H9 (cell line): ENCODE results near the gene RPS6KB2. TPM values are rescaled to one million over a fixed set of nuclear protein-coding genes. Genes with fewer than 3 reads are reported as not detected.

ENCODE experiments used
- DNase-seq: peaks from one replicate; pipeline ENCODE4 v3.0.0-alpha.2; 2017
- H2AFZ ChIP-seq: one replicate; pipeline ENCODE4 v1.6.1; 2013; ENCODE audit warnings: mild to moderate bottlenecking, low read length, control low read depth, moderate library complexity
- H2AK5ac ChIP-seq: 2 replicates; pipeline ENCODE4 v1.6.1; 2013; ENCODE audit warnings: low read length, control low read depth, mixed read lengths; ENCODE audit not compliant: insufficient read length
- H2BK120ac ChIP-seq: one replicate; pipeline ENCODE4 v1.6.1; 2013; ENCODE audit warnings: low read depth, mild to moderate bottlenecking, low read length, control low read depth, inconsistent platforms; ENCODE audit not compliant: poor library complexity, severe bottlenecking
- H2BK12ac ChIP-seq: 2 replicates; pipeline ENCODE4 v1.6.1; 2013; ENCODE audit warnings: low read length, control low read depth, mixed read lengths, low read depth; ENCODE audit not compliant: insufficient read length
- H2BK15ac ChIP-seq: 2 replicates; pipeline ENCODE4 v1.6.1; 2013; ENCODE audit warnings: low read depth, low read length, control low read depth
- H2BK20ac ChIP-seq: one replicate; pipeline ENCODE4 v1.6.1; 2013; ENCODE audit warnings: low read depth, mild to moderate bottlenecking, low read length, control low read depth, inconsistent platforms; ENCODE audit not compliant: poor library complexity, severe bottlenecking
- H2BK5ac ChIP-seq: 2 replicates; pipeline ENCODE4 v1.6.1; 2013; ENCODE audit warnings: low read length, control low read depth, mixed read lengths; ENCODE audit not compliant: insufficient read length
- H3K14ac ChIP-seq: 2 replicates; pipeline ENCODE4 v1.6.1; 2013; ENCODE audit warnings: low read length, control low read depth; ENCODE audit not compliant: insufficient read depth
- H3K18ac ChIP-seq: 2 replicates; pipeline ENCODE4 v1.6.1; 2013; ENCODE audit warnings: low read depth, mild to moderate bottlenecking, mixed read lengths, low read length, control low read depth; ENCODE audit not compliant: insufficient read length
- H3K23ac ChIP-seq: 2 replicates; pipeline ENCODE4 v1.6.1; 2013; ENCODE audit warnings: low read length, control low read depth, mixed read lengths, low read depth; ENCODE audit not compliant: insufficient read length
- H3K23me2 ChIP-seq: 2 replicates; pipeline ENCODE4 v1.6.1; 2013; ENCODE audit warnings: low read depth, mild to moderate bottlenecking, mixed read lengths, low read length, control low read depth; ENCODE audit not compliant: insufficient read length, poor library complexity, severe bottlenecking
- H3K27ac ChIP-seq: 2 replicates; pipeline ENCODE4 v1.5.1; 2013; ENCODE audit warnings: low read length, control low read depth, mixed read lengths, low read depth; ENCODE audit not compliant: insufficient read length
- H3K27me3 ChIP-seq: 2 replicates; pipeline ENCODE4 v1.6.1; 2013; ENCODE audit warnings: low read length, control low read depth, inconsistent platforms; ENCODE audit not compliant: insufficient read depth
- H3K4ac ChIP-seq: 2 replicates; pipeline ENCODE4 v1.6.1; 2013; ENCODE audit warnings: low read depth, mild to moderate bottlenecking, control low read depth, inconsistent platforms, low read length, moderate library complexity
- H3K4me1 ChIP-seq: 2 replicates; pipeline ENCODE4 v1.6.1; 2013; ENCODE audit warnings: low read length, control low read depth, inconsistent platforms; ENCODE audit not compliant: insufficient read depth
- H3K4me2 ChIP-seq: 2 replicates; pipeline ENCODE4 v1.6.1; 2013; ENCODE audit warnings: low read length, control low read depth, mixed read lengths; ENCODE audit not compliant: insufficient read length, insufficient read depth
- H3K56ac ChIP-seq: 2 replicates; pipeline ENCODE4 v1.6.1; 2013; ENCODE audit warnings: low read depth, mild to moderate bottlenecking, mixed read lengths, low read length, control low read depth; ENCODE audit not compliant: insufficient read length
- H3K79me1 ChIP-seq: 2 replicates; pipeline ENCODE4 v1.6.1; 2013; ENCODE audit warnings: low read depth, mild to moderate bottlenecking, moderate library complexity, low read length, control low read depth, inconsistent platforms; ENCODE audit not compliant: insufficient read depth, poor library complexity, severe bottlenecking
- H3K79me2 ChIP-seq: 2 replicates; pipeline ENCODE4 v1.6.1; 2013; ENCODE audit warnings: low read length, control low read depth, inconsistent platforms; ENCODE audit not compliant: insufficient read depth
- H3K9ac ChIP-seq: 2 replicates; pipeline ENCODE4 v1.6.1; 2013; ENCODE audit warnings: low read length, control low read depth, mixed read lengths; ENCODE audit not compliant: insufficient read length; ENCODE audit errors: extremely low read depth
- H3K9me3 ChIP-seq: one replicate; pipeline ENCODE4 v1.6.1; 2013; ENCODE audit warnings: low read depth, low read length, inconsistent platforms; ENCODE audit not compliant: control insufficient read depth
- H3T11ph ChIP-seq: one replicate; pipeline ENCODE4 v1.6.1; 2013; ENCODE audit warnings: mild to moderate bottlenecking, low read length, control low read depth, inconsistent platforms
- H4K20me1 ChIP-seq: one replicate; pipeline ENCODE4 v1.6.1; 2013; ENCODE audit not compliant: control insufficient read depth, insufficient read length, insufficient read depth
- H4K5ac ChIP-seq: 2 replicates; pipeline ENCODE4 v1.6.1; 2013; ENCODE audit warnings: low read depth, mild to moderate bottlenecking, mixed read lengths, low read length, control low read depth; ENCODE audit not compliant: insufficient read length
- H4K8ac ChIP-seq: replicated peaks from 2 replicates; pipeline ENCODE4 v1.6.1; 2013; ENCODE audit warnings: low read length, control low read depth, mixed read lengths, low read depth; ENCODE audit not compliant: insufficient read length
- H4K91ac ChIP-seq: 2 replicates; pipeline ENCODE4 v1.6.1; 2013; ENCODE audit warnings: low read depth, mild to moderate bottlenecking, moderate library complexity, mixed read lengths, low read length, control low read depth; ENCODE audit not compliant: insufficient read length
- H3K27ac Mint-ChIP-seq, 3 experiments: 2 replicates in 2 of 3; 3 replicates in 1 of 3; pipeline ENCODE4 v1.8.0; 2020 to 2021; ENCODE audit warnings: mixed read lengths in 3 of 3, mild to moderate bottlenecking in 1 of 3, moderate library complexity in 1 of 3
- H3K27me3 Mint-ChIP-seq: 2 replicates; pipeline ENCODE4 v1.8.0; 2021; ENCODE audit warnings: low read depth, mild to moderate bottlenecking, moderate library complexity, mixed read lengths
- H3K36me3 Mint-ChIP-seq, 3 experiments: 2 replicates in 2 of 3; 3 replicates in 1 of 3; pipeline ENCODE4 v1.8.0; 2020 to 2021; ENCODE audit warnings: low read depth in 3 of 3, mixed read lengths in 3 of 3; ENCODE audit not compliant: insufficient read depth in 1 of 3
- H3K4me1 Mint-ChIP-seq, 2 experiments: 2 replicates each; pipeline ENCODE4 v1.8.0; 2020; ENCODE audit warnings: mixed read lengths in 2 of 2
- H3K4me3 Mint-ChIP-seq, 2 experiments: 2 replicates in 1 of 2; 3 replicates in 1 of 2; pipeline ENCODE4 v1.8.0; 2020 to 2021; ENCODE audit warnings: mild to moderate bottlenecking in 2 of 2, mixed read lengths in 2 of 2, moderate library complexity in 1 of 2
- H3K9me3 Mint-ChIP-seq, 2 experiments: 2 replicates in 1 of 2; 3 replicates in 1 of 2; pipeline ENCODE4 v1.8.0; 2020; ENCODE audit warnings: mild to moderate bottlenecking in 2 of 2, mixed read lengths in 2 of 2, moderate library complexity in 1 of 2
- WGBS: extraction: QIAGEN DNeasy Blood & Tissue Kit; methylation state at CpG from one replicate; pipeline ENCODE4 v1.1.7; 2013; ENCODE audit warnings: missing lambda C conversion rate, low lambda C conversion rate, mixed read lengths; ENCODE audit not compliant: insufficient read length; ENCODE audit errors: extremely low coverage; 5-methylcytosine and 5-hydroxymethylcytosine counted together
- total RNA-seq: library from RNA; stranded (reverse); gene quantifications from 2 replicates; pipeline ENCODE4 v1.2.1, GENCODE V29; 2021
- TF ChIP-seq, protein P1 (sequence below): fragments of 200-600 bp; sonication (generic); conservative IDR thresholded peaks from 3 replicates; pipeline ENCODE4 v1.8.0; 2021; ENCODE audit warnings: antibody characterized with exemption, mild to moderate bottlenecking

Gene RPS6KB2
- total RNA-seq, 1 experiment from 2014 or later, result 51.7 TPM

- Histone ChIP-seq H3K4me2 (no peak overlapping the region), H3K27me3 (no peaks in the 10 kb centered on the region), H3K18ac (peak overlapping the region; percentile 47), H3K4me1 (no peaks in the 10 kb centered on the region; the same call in 1 of the 2 replicates), H3K14ac (peak overlapping the region; percentile 18; the same call in 1 of the 2 replicates), H3K4ac (no peak overlapping the region), H2BK120ac (peak overlapping the region; percentile 8), H2BK12ac (no peak overlapping the region), H3T11ph (no peak overlapping the region), H4K20me1 (no peaks in the 10 kb centered on the region), H3K27ac (no peak overlapping the region), H4K8ac (no peak overlapping the region), H3K79me2 (no peaks in the 10 kb centered on the region), H4K91ac (peak overlapping the region; percentile 5), H3K79me1 (no peaks in the 10 kb centered on the region), H3K9me3 (no peaks in the 10 kb centered on the region), H3K23ac (no peak overlapping the region), H3K9ac (no peak overlapping the region), H4K5ac (no peak overlapping the region), H2AK5ac (no peak overlapping the region), H3K56ac (no peak overlapping the region), H2BK5ac (no peak overlapping the region), H2BK15ac (no peak overlapping the region), H3K23me2 (no peaks in the 10 kb centered on the region), H2BK20ac (no peak overlapping the region), H2AFZ (no peak overlapping the region)
- no CpG with 5 or more reads among the region's 38 CpGs for WGBS
- DNase-seq, result no peak
- Mint-ChIP-seq H3K36me3 (peaks cover 13 to 49% (median 45%) of the 10 kb centered on the region in 3 experiments; a peak in 6 of 7 replicates), H3K4me3 (no peak overlapping the region), H3K4me1 (peaks cover 4 to 10% of the 10 kb centered on the region in 2 experiments), H3K9me3 (no peaks in the 10 kb centered on the region), H3K27me3 (no peaks in the 10 kb centered on the region; the same call in 1 of the 2 replicates), H3K27ac (peak overlapping the region; percentile 44 to 96 (median 94); a peak in 5 of 7 replicates)
- TF ChIP-seq, protein P1, sequence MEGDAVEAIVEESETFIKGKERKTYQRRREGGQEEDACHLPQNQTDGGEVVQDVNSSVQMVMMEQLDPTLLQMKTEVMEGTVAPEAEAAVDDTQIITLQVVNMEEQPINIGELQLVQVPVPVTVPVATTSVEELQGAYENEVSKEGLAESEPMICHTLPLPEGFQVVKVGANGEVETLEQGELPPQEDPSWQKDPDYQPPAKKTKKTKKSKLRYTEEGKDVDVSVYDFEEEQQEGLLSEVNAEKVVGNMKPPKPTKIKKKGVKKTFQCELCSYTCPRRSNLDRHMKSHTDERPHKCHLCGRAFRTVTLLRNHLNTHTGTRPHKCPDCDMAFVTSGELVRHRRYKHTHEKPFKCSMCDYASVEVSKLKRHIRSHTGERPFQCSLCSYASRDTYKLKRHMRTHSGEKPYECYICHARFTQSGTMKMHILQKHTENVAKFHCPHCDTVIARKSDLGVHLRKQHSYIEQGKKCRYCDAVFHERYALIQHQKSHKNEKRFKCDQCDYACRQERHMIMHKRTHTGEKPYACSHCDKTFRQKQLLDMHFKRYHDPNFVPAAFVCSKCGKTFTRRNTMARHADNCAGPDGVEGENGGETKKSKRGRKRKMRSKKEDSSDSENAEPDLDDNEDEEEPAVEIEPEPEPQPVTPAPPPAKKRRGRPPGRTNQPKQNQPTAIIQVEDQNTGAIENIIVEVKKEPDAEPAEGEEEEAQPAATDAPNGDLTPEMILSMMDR, result no peak
Measured at GRCh38 chr11:67435727-67436458, 7.6 kb downstream of the RPS6KB2 start.
